ENCODE measurements around the gene SREBF1.

The SREBF1 gene

GRCh38 chr17:17784657-17785267 is 52.0 kb downstream of the SREBF1 start:
- peak; percentile 77 for DNase-seq
- Histone ChIP-seq H3K27ac (peak overlapping the region; percentile 99), H3K4me3 (ENCODE audit: low read depth, low read length) (peak overlapping the region; percentile 65; the same call in 1 of the 2 replicates), H3K27me3 (ENCODE audit: insufficient read depth, low read depth, severe bottlenecking) (no peaks in the 10 kb centered on the region), H3K9me3 (ENCODE audit: severe bottlenecking) (no peaks in the 10 kb centered on the region), H3K36me3 (peaks cover 4% of the 10 kb centered on the region)
- peak; percentile 42; the same call in 1 of the 2 replicates for TF ChIP-seq CTCF (IDR thresholded peaks at IDR 0.05; ENCODE audit: low read depth, low read length)

- TF ChIP-seq CTCF (IDR thresholded peaks at IDR 0.05; ENCODE audit: low read depth, low read length) = no peak
- no peaks in the 10 kb centered on the region for H3K9me3 ChIP-seq (ENCODE audit: severe bottlenecking)
- H3K36me3 ChIP-seq = peaks cover 4% of the 10 kb centered on the region
- peak; percentile 53 for DNase-seq
- H3K27ac ChIP-seq = peak overlapping the region; percentile 99
- H3K27me3 ChIP-seq (ENCODE audit: insufficient read depth, low read depth, severe bottlenecking) = no peaks in the 10 kb centered on the region
- H3K4me3 ChIP-seq (ENCODE audit: low read depth, low read length) = peak overlapping the region; percentile 65
Measured at GRCh38 chr17:17783825-17784656, 52.7 kb downstream of the SREBF1 start.

GRCh38 chr17:17783116-17783824 is 53.5 kb downstream of the SREBF1 start:
- Histone ChIP-seq H3K36me3 (peaks cover 5% of the 10 kb centered on the region), H3K27ac (peak overlapping the region; percentile 99), H3K4me3 (ENCODE audit: low read depth, low read length) (peak overlapping the region; percentile 65), H3K9me3 (ENCODE audit: severe bottlenecking) (no peaks in the 10 kb centered on the region), H3K27me3 (ENCODE audit: insufficient read depth, low read depth, severe bottlenecking) (no peaks in the 10 kb centered on the region)
- TF ChIP-seq CTCF (IDR thresholded peaks at IDR 0.05; ENCODE audit: low read depth, low read length) = peak; percentile 29; the same call in 1 of the 2 replicates
- DNase-seq = peak; percentile 90

GRCh38 chr17:17782523-17783115 is 54.2 kb downstream of the SREBF1 start:
- Histone ChIP-seq H3K4me3 (ENCODE audit: low read depth, low read length) (peak overlapping the region; percentile 65), H3K9me3 (ENCODE audit: severe bottlenecking) (no peaks in the 10 kb centered on the region), H3K27ac (peak overlapping the region; percentile 99), H3K36me3 (peaks cover 9% of the 10 kb centered on the region), H3K27me3 (ENCODE audit: insufficient read depth, low read depth, severe bottlenecking) (no peaks in the 10 kb centered on the region)
- no peak for TF ChIP-seq CTCF (IDR thresholded peaks at IDR 0.05; ENCODE audit: low read depth, low read length)
- peak; percentile 69 for DNase-seq

- H3K27me3 ChIP-seq (ENCODE audit: insufficient read depth, low read depth, severe bottlenecking) = no peaks in the 10 kb centered on the region
- no peak for TF ChIP-seq CTCF (IDR thresholded peaks at IDR 0.05; ENCODE audit: low read depth, low read length)
- peak overlapping the region; percentile 99 for H3K27ac ChIP-seq
- peaks cover 10% of the 10 kb centered on the region for H3K36me3 ChIP-seq
- peak overlapping the region; percentile 65 for H3K4me3 ChIP-seq (ENCODE audit: low read depth, low read length)
- DNase-seq = peak; percentile 81
- no peaks in the 10 kb centered on the region for H3K9me3 ChIP-seq (ENCODE audit: severe bottlenecking)
Measured at GRCh38 chr17:17781591-17782496, 54.9 kb downstream of the SREBF1 start.

All from WERI-Rb-1 (cell line).